Activated T-helper 2 cell treated with anti-CD3 and anti-CD28 coated beads, Interferon-gamma antibody, Interleukin-2, Interleukin-4, amounts not matched to agents 10 μg/mL and 5 μg/mL and 100 μg/mL, durations not matched to agents 14 hours and 24 hours and 36 hours (primary cell): ENCODE measurements around the gene IGSF11. TPM values are rescaled to one million over a fixed set of nuclear protein-coding genes. Genes with fewer than 3 reads are reported as not detected.

ENCODE experiments used
- DNase-seq: peaks from one replicate; pipeline ENCODE4 v3.0.0; 2021; ENCODE audit warnings: low spot score
- H3K27ac Mint-ChIP-seq: one replicate; pipeline ENCODE4 v1.8.0; 2021; ENCODE audit warnings: mixed read lengths
- H3K27me3 Mint-ChIP-seq: one replicate; pipeline ENCODE4 v1.8.0; 2021; ENCODE audit warnings: low read depth, mixed read lengths
- H3K36me3 Mint-ChIP-seq: one replicate; pipeline ENCODE4 v1.8.0; 2021; ENCODE audit warnings: low read depth, mixed read lengths
- H3K4me1 Mint-ChIP-seq: one replicate; pipeline ENCODE4 v1.8.0; 2021; ENCODE audit warnings: low read depth, mixed read lengths
- H3K4me3 Mint-ChIP-seq: one replicate; pipeline ENCODE4 v1.8.0; 2021; ENCODE audit warnings: low read depth, mild to moderate bottlenecking, moderate library complexity, mixed read lengths
- H3K9me3 Mint-ChIP-seq: one replicate; pipeline ENCODE4 v1.8.0; 2021; ENCODE audit warnings: mixed read lengths
- intact Hi-C: fragments of 100-400 bp; cut with micrococcal nuclease; formaldehyde crosslinking; loops from one replicate; pipeline ENCODE4 v1.15.1; 2023
- total RNA-seq: library from RNA; stranded (reverse); gene quantifications from 2 replicates; pipeline ENCODE4 v1.2.3, GENCODE V29; 2022

Gene IGSF11
- total RNA-seq, 1 donor from 2014 or later, result not detected

- H3K9me3 Mint-ChIP-seq, result no peaks in the 10 kb centered on the region
- no peak for DNase-seq
- intact Hi-C loops, result no loop called here
- no peak overlapping the region for H3K27ac Mint-ChIP-seq
- H3K36me3 Mint-ChIP-seq, result no peaks in the 10 kb centered on the region
- H3K27me3 Mint-ChIP-seq, result peaks cover 6% of the 10 kb centered on the region
- no peak overlapping the region for H3K4me3 Mint-ChIP-seq
- no peaks in the 10 kb centered on the region for H3K4me1 Mint-ChIP-seq
Measured at GRCh38 chr3:119019767-119020518, 14.7 kb downstream of the IGSF11 start.

- Mint-ChIP-seq H3K9me3 (no peaks in the 10 kb centered on the region), H3K27ac (no peak overlapping the region), H3K4me1 (no peaks in the 10 kb centered on the region), H3K27me3 (peaks cover 6% of the 10 kb centered on the region), H3K4me3 (no peak overlapping the region), H3K36me3 (no peaks in the 10 kb centered on the region)
- intact Hi-C loops, result no loop called here
- no peak for DNase-seq
Measured at GRCh38 chr3:119018690-119019463, 15.8 kb downstream of the IGSF11 start.

- peaks cover 2% of the 10 kb centered on the region for H3K27me3 Mint-ChIP-seq
- no peaks in the 10 kb centered on the region for H3K36me3 Mint-ChIP-seq
- H3K4me1 Mint-ChIP-seq, result no peaks in the 10 kb centered on the region
- no peak overlapping the region for H3K27ac Mint-ChIP-seq
- H3K9me3 Mint-ChIP-seq, result no peaks in the 10 kb centered on the region
- DNase-seq, result no peak
- intact Hi-C loops, result no loop called here
- H3K4me3 Mint-ChIP-seq, result no peak overlapping the region
Measured at GRCh38 chr3:119015942-119016341, 18.7 kb downstream of the IGSF11 start.

GRCh38 chr3:119013951-119014350 is 20.7 kb downstream of the IGSF11 start:
- H3K4me1 Mint-ChIP-seq, result no peaks in the 10 kb centered on the region
- H3K4me3 Mint-ChIP-seq, result no peak overlapping the region
- DNase-seq, result no peak
- H3K27me3 Mint-ChIP-seq, result peaks cover 2% of the 10 kb centered on the region
- H3K27ac Mint-ChIP-seq, result no peak overlapping the region
- no peaks in the 10 kb centered on the region for H3K36me3 Mint-ChIP-seq
- no peaks in the 10 kb centered on the region for H3K9me3 Mint-ChIP-seq
- intact Hi-C loops, result no loop called here

- Mint-ChIP-seq H3K27me3 (peaks cover 2% of the 10 kb centered on the region), H3K4me1 (no peaks in the 10 kb centered on the region), H3K27ac (no peak overlapping the region), H3K9me3 (peaks cover 6% of the 10 kb centered on the region), H3K4me3 (no peak overlapping the region), H3K36me3 (no peaks in the 10 kb centered on the region)
- no peak for DNase-seq
- intact Hi-C loops, result no loop called here
Measured at GRCh38 chr3:119011528-119011927, 23.1 kb downstream of the IGSF11 start.

- DNase-seq, result no peak
- no peaks in the 10 kb centered on the region for H3K36me3 Mint-ChIP-seq
- no peaks in the 10 kb centered on the region for H3K27me3 Mint-ChIP-seq
- intact Hi-C loops, result no loop called here
- no peak overlapping the region for H3K27ac Mint-ChIP-seq
- no peaks in the 10 kb centered on the region for H3K9me3 Mint-ChIP-seq
- H3K4me1 Mint-ChIP-seq, result no peaks in the 10 kb centered on the region
- no peak overlapping the region for H3K4me3 Mint-ChIP-seq
Measured at GRCh38 chr3:118997190-118997589, 37.5 kb downstream of the IGSF11 start.

GRCh38 chr3:118991775-118992174 is 42.9 kb downstream of the IGSF11 start:
- no peak for DNase-seq
- Mint-ChIP-seq H3K4me3 (no peak overlapping the region), H3K9me3 (no peaks in the 10 kb centered on the region), H3K27ac (no peak overlapping the region), H3K27me3 (peaks cover 8% of the 10 kb centered on the region), H3K4me1 (no peaks in the 10 kb centered on the region), H3K36me3 (no peaks in the 10 kb centered on the region)
- intact Hi-C loops, result no loop called here

- H3K4me3 Mint-ChIP-seq, result no peak overlapping the region
Measured at GRCh38 chr3:118990823-118991560, 43.7 kb downstream of the IGSF11 start.

GRCh38 chr3:118988198-118989130 is 46.2 kb downstream of the IGSF11 start:
- Mint-ChIP-seq H3K4me3 (no peak overlapping the region), H3K4me1 (peaks cover 4% of the 10 kb centered on the region), H3K27ac (no peak overlapping the region), H3K36me3 (no peaks in the 10 kb centered on the region), H3K27me3 (peaks cover 15% of the 10 kb centered on the region), H3K9me3 (no peaks in the 10 kb centered on the region)
- intact Hi-C loops, result no loop called here
- no peak for DNase-seq

More at GRCh38 chr3:118990823-118991560, 43.7 kb downstream of the IGSF11 start:
- Mint-ChIP-seq H3K36me3 (no peaks in the 10 kb centered on the region), H3K9me3 (no peaks in the 10 kb centered on the region), H3K4me1 (no peaks in the 10 kb centered on the region), H3K27ac (no peak overlapping the region), H3K27me3 (peaks cover 9% of the 10 kb centered on the region)
- no peak for DNase-seq
- intact Hi-C loops, result no loop called here

GRCh38 chr3:118987477-118987876 is 47.2 kb downstream of the IGSF11 start:
- H3K27ac Mint-ChIP-seq, result no peak overlapping the region
- no peak for DNase-seq
- peaks cover 15% of the 10 kb centered on the region for H3K27me3 Mint-ChIP-seq
- intact Hi-C loops, result no loop called here
- peaks cover 4% of the 10 kb centered on the region for H3K4me1 Mint-ChIP-seq
- H3K4me3 Mint-ChIP-seq, result no peak overlapping the region
- no peaks in the 10 kb centered on the region for H3K9me3 Mint-ChIP-seq
- H3K36me3 Mint-ChIP-seq, result no peaks in the 10 kb centered on the region

GRCh38 chr3:118986734-118987133 is 47.9 kb downstream of the IGSF11 start:
- H3K4me1 Mint-ChIP-seq, result peaks cover 7% of the 10 kb centered on the region
- H3K36me3 Mint-ChIP-seq, result no peaks in the 10 kb centered on the region
- no peak overlapping the region for H3K4me3 Mint-ChIP-seq
- intact Hi-C loops, result no loop called here
- no peak overlapping the region for H3K27ac Mint-ChIP-seq
- no peaks in the 10 kb centered on the region for H3K9me3 Mint-ChIP-seq
- H3K27me3 Mint-ChIP-seq, result peaks cover 19% of the 10 kb centered on the region
- DNase-seq, result no peak

- H3K36me3 Mint-ChIP-seq, result no peaks in the 10 kb centered on the region
- H3K9me3 Mint-ChIP-seq, result no peaks in the 10 kb centered on the region
- H3K4me3 Mint-ChIP-seq, result no peak overlapping the region
- intact Hi-C loops, result no loop called here
- H3K27ac Mint-ChIP-seq, result no peak overlapping the region
- peaks cover 16% of the 10 kb centered on the region for H3K27me3 Mint-ChIP-seq
- peaks cover 11% of the 10 kb centered on the region for H3K4me1 Mint-ChIP-seq
- DNase-seq, result no peak
Measured at GRCh38 chr3:118984699-118985098, 49.9 kb downstream of the IGSF11 start.
